DND-41 (cell line): ENCODE measurements around the gene ATP6V1G1.

Source experiments
- CTCF ChIP-seq: IDR thresholded peaks from 2 replicates; pipeline ENCODE4 v1.5.1; 2012; ENCODE audit warnings: borderline replicate concordance, low read length, moderate library complexity, mild to moderate bottlenecking; ENCODE audit not compliant: poor library complexity, severe bottlenecking; ENCODE audit errors: extremely low read depth
- EZH2 ChIP-seq: IDR thresholded peaks from 3 replicates; pipeline ENCODE4 v1.6.1; 2012; ENCODE audit warnings: borderline replicate concordance, low read depth, mild to moderate bottlenecking, moderate library complexity, low read length, inconsistent platforms; ENCODE audit not compliant: severe bottlenecking

DNA sequence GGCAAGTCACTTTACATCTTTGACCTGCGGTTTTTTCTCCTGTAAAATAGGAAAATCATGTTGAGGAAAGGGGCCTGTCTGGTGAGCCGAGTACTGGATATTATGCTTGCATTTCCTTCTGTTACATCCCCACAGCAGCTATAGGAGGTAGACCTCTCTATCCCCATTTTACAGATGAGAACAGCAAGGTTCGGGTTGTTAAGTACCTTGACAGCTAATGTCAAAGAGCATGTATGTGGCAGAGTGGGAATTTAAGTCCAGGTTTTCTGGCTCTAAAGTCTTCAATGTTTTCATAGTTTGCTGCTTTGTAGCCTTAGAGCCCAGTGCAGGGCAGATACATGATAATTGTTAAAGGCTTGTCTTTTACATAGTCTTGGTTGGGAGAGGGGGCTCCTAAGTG, 26.4 kb downstream of the ATP6V1G1 start:
- TF ChIP-seq CTCF (no peak), EZH2 (no peak)
